Effector CD8-positive, alpha-beta T cell (primary cell): Measurements from ENCODE around the gene SUCLG1.
"Not testable (repeated sequence)": the region's sequence is repeated elsewhere in the genome, so short reads cannot be mapped to it uniquely, and the experiment has no call there.

Experiments used
- DNase-seq: peaks from one replicate; lab custom pipeline; 2025; lab: John Stamatoyannopoulos, UW
- total RNA-seq, 4 experiments: gene quantifications; one replicate each; lab custom pipeline; 2026; lab: John Stamatoyannopoulos, UW

Gene SUCLG1
- total RNA-seq = 50.9 to 61.9 (median 57.0) reads per million in 4 experiments

DNA sequence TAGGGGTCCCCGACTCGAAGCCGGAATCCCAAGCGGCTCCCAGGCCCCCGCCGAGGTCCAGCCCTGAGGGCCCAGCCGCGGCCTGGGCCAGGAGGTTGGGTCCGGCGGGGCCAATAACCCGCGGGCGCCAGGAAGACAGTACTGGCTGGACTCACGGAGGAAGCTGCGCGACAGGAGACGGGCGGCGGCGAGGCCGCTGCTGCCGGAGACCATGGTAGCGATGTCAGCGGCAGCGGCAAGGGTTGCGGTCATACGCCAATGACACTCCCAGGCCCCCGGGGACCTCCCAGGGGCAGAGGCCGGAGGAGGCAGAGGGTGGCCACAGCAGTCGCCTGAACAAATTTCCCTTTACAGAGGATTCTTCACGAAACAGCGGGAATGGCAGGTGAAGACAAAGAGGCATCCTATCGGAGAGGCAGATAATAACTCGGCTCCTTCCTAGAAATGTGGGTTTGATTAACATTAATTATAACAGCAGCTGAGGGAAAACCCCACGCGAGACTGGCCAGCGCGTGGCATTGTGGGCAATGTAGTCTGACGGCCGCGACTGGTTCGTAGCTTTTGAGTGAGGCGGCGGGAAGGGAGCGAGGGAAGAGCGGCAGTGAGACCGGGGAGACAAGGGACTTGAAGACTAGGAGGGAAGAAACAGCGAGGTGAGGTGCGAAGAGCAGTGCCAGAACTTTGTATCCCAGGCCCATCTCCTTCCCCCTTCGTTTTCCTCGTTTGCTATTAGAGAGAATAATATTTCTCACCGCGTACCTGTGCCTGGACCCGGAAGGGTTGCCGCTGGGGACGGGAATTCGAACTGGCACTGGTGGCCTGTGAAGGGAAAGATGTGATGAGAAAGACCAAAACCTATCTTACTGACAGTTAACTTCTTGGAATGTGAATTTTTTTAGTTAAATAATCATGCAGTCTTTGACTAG lies at the start of gene SUCLG1:
TSS of gene SUCLG1 (minus strand) at position 263 of the 926 bp plus-strand sequence. CDS start at position 252, 11 bp downstream.
- DNase-seq = peak; percentile 74

DNA sequence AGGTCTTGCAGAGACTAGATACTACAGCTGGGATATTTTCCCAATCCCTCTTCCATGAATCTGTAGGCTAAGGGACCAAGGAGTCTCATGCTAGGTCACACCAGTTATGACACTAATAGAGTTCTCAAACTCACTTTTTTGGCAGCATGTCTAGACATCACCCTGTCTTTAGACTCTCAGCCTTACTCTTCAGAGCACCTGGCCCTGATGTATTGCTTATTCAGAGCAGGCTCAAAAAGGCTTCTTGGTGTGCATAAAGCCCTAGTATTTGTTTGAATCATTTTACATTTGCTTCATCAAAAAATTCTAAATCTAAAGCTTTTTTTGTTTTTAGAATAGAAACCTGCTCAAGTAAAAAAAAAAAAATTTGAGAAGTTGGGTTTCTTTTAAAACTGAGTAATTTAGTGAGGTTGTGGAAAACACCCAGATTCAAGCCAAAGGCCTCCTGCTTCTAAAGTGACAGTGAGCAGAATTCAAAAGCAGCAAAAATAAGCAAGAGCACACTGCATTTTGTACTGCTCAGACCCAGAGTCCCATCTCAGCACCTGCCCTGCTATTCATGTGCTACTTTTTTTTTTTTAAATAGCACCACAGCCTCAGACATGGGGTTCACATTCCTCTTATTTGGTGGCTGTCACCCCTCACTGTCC lies 39.2 kb upstream of the SUCLG1 start:
- DNase-seq = no peak

GRCh38 chr2:84497285-84497684 lies 38.2 kb upstream of the SUCLG1 start:
- no peak for DNase-seq

DNA sequence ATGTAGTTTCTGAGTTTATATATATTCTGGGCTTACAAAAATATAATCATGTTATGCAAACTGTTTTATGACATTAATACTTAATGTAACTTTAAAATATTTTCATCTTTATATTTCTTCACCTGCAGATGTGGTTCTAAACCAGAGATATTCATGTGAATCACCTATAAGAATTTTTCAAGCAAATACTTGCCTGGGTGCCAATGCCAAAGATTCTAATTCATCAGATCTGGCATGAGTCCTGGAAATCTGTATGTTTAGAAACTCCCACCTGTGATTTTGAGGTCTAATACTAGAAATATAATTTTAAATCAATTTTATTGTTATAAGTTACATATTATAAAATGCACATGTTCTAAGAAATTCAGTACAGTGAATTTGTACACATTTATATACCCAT lies 37.3 kb upstream of the SUCLG1 start:
- DNase-seq = no peak

DNA sequence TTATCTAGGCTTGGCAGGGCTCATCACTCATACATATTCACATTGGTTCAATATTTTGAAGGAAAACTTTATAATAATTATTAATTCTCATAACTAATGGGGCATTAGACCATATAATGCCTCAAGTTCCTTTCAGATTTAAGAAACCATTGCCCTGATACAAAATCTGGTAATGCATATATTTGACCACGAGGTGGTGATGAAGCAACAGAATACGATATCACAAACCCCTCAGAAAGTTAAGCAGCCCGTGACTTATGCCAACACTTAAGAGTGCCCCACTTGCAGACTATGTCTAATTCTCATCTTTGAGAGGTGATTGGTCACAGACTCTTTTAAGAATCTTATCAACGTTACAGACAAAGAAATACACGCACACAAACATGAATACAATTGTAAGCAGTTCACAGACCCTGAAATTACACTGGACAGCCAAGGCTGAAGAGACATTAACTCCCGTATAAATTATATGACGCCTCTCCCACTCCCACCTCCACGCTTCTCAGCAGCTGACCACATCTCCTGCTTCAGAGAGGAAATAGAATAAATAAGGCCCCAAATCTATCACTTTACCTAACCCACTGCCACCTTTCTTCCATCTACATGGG lies 36.6 kb upstream of the SUCLG1 start:
- DNase-seq = no peak

DNA sequence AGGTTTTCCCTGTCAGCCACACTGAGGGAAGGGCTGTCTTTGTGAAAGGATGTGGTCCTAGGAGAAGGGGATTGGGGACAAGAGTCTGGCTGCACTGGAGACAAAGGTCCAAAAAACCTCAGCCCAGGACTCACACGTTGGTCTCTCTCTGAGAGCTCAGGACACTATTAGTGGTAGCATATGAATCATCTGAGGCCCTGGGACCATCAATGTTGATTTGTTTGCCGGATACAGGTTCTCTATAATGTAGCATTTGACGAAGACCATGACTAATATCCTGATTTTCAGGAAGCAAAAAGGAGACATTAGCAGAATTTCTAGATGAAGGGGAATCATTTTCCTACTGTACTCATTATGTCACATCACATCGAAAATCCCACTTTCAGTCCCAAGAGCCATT lies 35.0 kb upstream of the SUCLG1 start:
- DNase-seq = no peak

DNA sequence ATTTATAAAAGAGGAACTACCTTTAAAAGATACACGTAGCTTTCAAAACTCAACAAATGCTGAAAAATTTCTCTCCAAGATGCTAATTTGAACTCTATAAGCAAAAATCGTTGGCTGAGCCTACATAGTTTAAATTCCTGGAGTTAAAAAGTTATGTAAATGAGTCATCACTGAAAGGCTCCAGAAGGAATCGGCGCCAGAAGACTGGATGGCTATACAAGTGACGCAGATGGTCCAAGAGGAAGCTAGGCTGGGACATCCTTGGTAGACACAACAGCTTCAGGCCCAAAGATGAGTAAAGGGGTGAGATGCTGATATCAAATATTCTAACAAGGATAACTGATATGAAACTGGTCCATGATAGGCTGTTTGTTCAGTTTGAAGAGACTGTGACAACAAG lies 34.4 kb upstream of the SUCLG1 start:
- no peak for DNase-seq

DNA sequence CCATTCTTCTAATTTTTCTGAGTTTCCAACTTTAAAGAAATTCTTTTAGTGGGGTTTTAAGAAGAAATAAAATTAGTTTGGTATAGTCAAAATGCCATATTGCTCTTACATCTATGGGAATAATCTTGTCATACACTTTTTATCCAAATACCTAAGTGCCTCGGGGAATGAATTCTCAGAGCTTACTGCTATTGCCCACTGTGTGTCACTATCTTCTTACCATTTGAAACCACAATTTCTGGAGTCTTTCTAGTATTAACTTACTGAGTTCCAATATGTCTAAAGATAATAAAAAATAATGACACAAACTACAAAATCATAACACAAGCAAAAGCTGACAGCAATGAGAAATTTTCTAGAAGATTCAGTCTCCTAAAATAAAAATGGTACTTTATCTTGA lies 33.5 kb upstream of the SUCLG1 start:
- no peak for DNase-seq

DNA sequence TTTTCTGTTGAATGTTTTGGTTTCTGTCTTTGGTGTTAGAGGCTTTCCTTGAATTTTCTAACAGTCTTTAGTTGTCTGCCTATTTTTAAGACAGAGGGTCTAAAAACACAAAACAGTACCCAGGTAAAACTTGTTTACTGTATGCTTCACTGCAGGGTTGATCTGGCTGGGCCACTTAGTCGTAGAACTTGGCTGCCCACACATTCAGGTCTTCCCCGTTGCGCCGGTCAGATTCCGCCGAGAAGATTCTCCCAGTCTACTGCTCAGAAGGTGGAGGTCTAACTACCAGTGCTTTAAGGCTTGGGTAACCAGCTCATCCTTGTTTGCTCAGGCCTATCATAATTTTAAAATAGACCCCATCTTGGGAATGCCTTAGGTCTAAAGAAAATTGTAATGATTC lies 32.7 kb upstream of the SUCLG1 start:
- DNase-seq = no peak

DNA sequence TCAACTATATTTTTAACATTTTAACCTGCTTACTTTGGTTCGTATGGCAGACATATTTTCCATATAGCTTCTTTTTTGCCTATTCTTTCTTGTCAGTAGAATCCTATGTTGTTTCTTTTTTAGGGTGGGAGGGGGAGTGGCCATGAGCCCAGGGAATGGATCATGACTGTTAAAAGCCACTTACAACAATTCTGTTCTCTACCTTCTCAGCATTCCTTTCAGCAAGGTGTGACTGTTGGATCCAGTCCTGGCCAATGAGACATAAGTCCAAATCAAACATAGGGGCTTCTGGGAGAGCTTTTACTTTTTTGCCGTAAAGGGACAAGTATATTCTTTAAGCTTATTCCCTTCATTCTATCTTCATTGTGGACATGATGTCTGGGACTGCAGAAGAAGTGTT lies 32.2 kb upstream of the SUCLG1 start:
- no peak for DNase-seq

DNA sequence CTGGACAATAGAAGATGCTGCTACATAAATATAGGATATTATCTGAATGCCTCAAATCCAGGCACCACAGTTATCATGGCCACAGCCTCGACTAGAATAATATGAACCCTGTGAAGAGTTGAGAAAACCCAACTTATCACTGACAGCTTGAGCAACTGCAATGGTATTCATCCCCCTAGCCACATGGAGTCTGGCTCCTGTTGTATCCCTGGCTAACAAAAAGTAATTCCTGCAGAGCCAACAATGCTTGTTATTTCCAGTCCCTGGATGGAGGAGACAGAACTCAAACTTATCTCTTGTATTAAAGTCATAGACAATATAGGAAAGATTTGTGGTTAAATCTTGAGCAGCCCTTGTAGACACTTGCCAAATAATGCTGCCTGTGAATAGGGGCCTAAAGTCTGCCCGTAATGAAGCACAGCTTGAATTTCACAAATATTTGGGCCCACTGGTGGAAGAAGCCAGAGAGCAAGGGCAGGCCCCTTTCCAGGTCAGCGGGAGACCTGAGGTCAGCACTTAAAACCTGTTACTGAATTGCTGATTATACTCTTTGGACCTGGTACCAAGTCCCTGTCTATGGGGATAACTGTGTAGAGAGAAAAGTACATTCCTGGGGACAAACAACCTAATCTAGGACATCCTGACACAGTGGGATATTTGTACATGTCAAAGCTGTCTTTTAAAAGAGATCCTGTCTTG lies 28.4 kb upstream of the SUCLG1 start:
- no peak for DNase-seq

DNA sequence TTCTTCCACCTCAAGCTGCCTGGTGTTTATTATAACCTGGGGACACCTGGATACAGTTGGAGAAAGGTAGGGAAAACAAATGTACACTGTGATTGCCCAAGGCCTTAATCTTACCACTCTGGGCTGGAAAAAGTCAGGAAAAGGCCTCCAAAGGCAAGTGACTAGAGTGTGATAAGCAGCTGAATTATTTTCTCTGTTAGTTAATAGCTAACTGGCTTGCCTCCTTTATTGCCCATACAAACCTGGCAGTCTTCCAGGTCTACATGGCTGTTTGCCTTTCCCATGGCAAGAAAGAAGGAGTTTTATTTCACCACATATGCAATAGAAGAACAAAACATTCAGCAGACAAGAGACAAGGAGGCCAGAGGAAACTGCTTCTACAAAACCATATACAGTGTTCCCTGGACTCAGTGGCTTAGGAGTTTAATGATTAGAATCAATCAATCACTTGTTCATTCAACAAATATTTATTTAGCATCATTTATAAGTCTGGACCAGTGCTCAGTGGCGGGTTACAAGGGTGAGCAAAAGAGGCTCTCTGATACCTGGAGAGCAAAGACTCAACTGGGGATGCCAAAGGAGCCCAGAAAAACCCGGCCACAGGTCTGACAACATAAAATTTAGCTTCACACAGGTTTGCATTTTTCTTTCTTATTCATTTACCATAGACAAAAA lies 27.5 kb upstream of the SUCLG1 start:
- no peak for DNase-seq

GRCh38 chr2:84483320-84483719 lies 24.2 kb upstream of the SUCLG1 start:
- DNase-seq = no peak

DNA sequence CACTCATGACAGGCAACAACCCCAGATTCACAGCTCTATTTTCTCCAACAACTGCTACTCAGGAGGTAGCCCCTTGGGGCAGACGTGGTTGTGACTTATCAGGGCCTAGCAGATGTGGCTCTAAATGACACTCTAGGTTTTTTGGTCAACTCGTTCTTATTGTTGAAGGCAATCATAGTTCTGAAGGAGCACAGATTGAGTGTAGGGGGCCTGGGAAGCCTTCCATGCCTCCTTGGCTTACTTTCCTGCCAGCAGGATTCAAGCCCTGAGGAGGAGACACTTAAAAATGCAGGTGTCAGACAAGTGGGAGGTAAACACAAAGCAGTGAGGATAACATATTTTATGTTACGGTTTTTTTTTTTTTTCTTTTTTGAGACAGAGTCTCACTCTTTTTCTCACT lies 23.5 kb upstream of the SUCLG1 start:
- no peak for DNase-seq

- DNase-seq = no peak
These were observed 22.6 kb upstream of the SUCLG1 start for GRCh38 chr2:84481702-84482101.

GRCh38 chr2:84478867-84479266 lies 19.8 kb upstream of the SUCLG1 start:
- no peak for DNase-seq

DNA sequence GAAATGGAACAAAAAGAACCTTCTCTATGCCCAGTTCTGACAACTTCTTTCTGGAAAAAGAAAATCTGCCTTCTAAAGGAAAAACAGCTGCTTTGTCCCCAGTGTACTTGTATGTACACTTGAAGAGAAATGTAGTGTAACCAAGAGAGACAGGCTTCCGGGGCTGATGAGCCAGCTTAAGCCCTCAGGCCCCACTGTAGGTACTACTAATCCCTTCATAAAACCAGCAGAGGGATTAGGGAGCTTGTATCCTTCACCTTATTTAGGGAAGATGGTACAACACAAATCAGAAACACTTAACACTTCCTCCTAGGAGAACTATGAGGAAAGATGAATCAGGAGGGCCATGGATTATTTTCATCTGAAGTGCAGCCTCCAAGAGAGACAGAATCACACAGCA lies 18.8 kb upstream of the SUCLG1 start:
- DNase-seq = no peak

GRCh38 chr2:84474176-84474575 lies 15.1 kb upstream of the SUCLG1 start:
- DNase-seq = no peak

DNA sequence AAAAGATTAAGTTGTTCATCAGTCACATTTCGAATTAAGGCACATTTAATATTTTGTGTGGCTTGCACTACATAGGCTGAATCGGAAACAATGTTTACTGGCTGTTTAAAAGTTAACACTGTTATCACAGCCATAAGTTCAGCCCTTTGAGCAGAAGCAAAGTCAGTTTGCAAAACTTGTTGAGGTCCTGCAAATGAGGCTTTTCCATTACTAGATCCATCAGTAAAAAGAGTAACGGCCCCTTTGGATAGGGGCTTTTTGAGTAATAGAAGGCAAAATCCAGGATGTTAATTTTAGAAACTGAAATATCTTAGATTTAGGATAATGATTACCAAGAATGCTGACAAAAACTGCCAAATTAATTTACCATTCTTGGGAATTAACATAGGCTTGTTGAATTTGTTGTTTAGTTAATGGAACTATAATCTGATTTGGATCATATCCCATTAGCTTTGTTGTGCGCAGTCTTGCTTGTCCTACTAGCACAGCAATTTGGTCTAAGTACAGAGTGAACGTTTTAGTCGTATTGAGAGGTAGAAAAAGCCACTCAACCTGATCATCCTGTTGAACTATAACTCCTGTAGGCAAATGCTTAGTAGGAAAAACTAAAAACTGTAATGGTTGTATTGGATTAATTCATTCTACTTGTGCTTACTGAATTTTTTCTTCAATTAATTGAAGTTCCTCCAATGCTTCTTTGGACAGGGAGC lies 13.9 kb upstream of the SUCLG1 start:
- DNase-seq = no peak

DNA sequence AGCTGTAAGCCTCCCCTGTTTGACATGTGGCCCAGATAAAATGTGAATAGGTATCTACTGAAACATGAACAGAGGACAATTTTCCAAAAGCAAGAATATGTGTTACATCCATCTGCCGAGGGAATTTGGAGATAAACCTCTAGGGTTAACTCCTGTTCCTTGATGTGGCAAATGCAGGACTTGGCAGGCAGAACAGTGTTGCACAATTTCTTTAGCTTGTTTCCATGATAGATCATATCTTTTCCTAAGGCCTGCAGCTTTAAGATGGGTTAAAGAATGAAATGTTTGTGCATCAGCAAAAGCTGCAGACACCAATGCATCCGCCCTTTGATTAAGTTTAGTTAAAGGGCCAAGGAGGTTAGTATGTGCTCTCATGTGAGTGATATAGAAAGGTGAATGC lies 13.3 kb upstream of the SUCLG1 start:
- DNase-seq = not testable (repeated sequence)

- no peak for DNase-seq
These were observed 8.3 kb upstream of the SUCLG1 start for GRCh38 chr2:84467389-84467788.
